ENCODE results near the gene MYH10.
"Not testable (repeated sequence)": the region's sequence is repeated elsewhere in the genome, so short reads cannot be mapped to it uniquely, and the experiment has no call there.

Gene MYH10

GRCh38 chr17:8630227-8630801, at the start of gene MYH10:
Gene MYH10, minus strand, starts transcription at chr17:8630725. Its CDS starts 7,479 bp downstream, at chr17:8623246.
- no peak for DNase-seq

GRCh38 chr17:8679126-8679525, 48.6 kb upstream of the MYH10 start:
- DNase-seq = no peak

- no peak for DNase-seq
Measured at GRCh38 chr17:8675306-8675705, 44.8 kb upstream of the MYH10 start.

- no peak for DNase-seq
Measured at GRCh38 chr17:8674344-8675305, 44.1 kb upstream of the MYH10 start.

- DNase-seq = no peak
Measured at GRCh38 chr17:8673612-8674011, 43.1 kb upstream of the MYH10 start.

- no peak for DNase-seq
Measured at GRCh38 chr17:8672326-8672725, 41.8 kb upstream of the MYH10 start.

- no peak for DNase-seq
Measured at GRCh38 chr17:8670421-8670820, 39.9 kb upstream of the MYH10 start.

- no peak for DNase-seq
Measured at GRCh38 chr17:8668176-8668740, 37.7 kb upstream of the MYH10 start.

GRCh38 chr17:8667421-8667820, 36.9 kb upstream of the MYH10 start:
- DNase-seq = no peak

- DNase-seq = no peak
Measured at GRCh38 chr17:8665684-8666083, 35.2 kb upstream of the MYH10 start.

GRCh38 chr17:8664456-8665126, 34.1 kb upstream of the MYH10 start:
- DNase-seq = no peak

- no peak for DNase-seq
Measured at GRCh38 chr17:8662973-8663372, 32.4 kb upstream of the MYH10 start.

GRCh38 chr17:8662076-8662831, 31.7 kb upstream of the MYH10 start:
- DNase-seq = no peak

GRCh38 chr17:8660709-8661108, 30.2 kb upstream of the MYH10 start:
- not testable (repeated sequence) for DNase-seq

GRCh38 chr17:8659758-8660410, 29.4 kb upstream of the MYH10 start:
- DNase-seq = no peak

GRCh38 chr17:8658810-8659209, 28.3 kb upstream of the MYH10 start:
- no peak for DNase-seq

GRCh38 chr17:8656693-8657092, 26.2 kb upstream of the MYH10 start:
- no peak for DNase-seq

- no peak for DNase-seq
Measured at GRCh38 chr17:8654822-8655221, 24.3 kb upstream of the MYH10 start.

- no peak for DNase-seq
Measured at GRCh38 chr17:8651013-8651412, 20.5 kb upstream of the MYH10 start.

- no peak for DNase-seq
Measured at GRCh38 chr17:8650119-8650499, 19.6 kb upstream of the MYH10 start.

- no peak for DNase-seq
Measured at GRCh38 chr17:8649157-8650118, 18.9 kb upstream of the MYH10 start.

Data from suppressor macrophage treated with lipopolysaccharide for 4 hours (primary cell).